ENCODE results near the gene GHITM. TPM values are rescaled to one million over a fixed set of nuclear protein-coding genes. Genes with fewer than 3 reads are reported as not detected.

GHITM gene
- polyA plus RNA-seq, 1 experiment = 204 TPM

DNA sequence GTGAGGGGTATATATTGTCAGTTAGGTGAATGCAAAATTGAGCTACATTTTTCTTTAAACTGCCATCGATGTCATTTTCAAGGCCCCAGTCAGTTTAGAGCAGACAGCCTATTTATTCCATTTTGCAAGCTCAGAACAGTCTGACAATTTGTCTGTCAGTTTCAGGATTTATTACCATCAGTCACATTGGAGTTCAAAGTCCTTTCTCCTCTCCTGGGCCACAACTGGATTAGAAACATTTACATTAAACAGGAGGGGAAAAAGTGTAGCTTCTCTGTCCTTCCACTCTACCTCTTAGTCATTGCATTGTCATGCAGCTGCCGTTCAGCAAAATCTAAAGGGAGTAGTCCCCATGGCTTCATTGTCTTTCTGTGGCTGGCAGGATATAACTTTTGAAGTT, 3.5 kb upstream of the GHITM start:
- Histone ChIP-seq H3K36me3 (ENCODE audit: control insufficient read depth, insufficient read depth, low read length) (no peaks in the 10 kb centered on the region), H3K27me3 (ENCODE audit: control insufficient read depth, insufficient read depth, low read length) (no peaks in the 10 kb centered on the region), H3K4me3 (ENCODE audit: low read depth, low read length) (no peak overlapping the region)
- ChIA-PET CTCF (no interaction called here), POLR2A (no interaction called here)
- TF ChIP-seq, protein P1, sequence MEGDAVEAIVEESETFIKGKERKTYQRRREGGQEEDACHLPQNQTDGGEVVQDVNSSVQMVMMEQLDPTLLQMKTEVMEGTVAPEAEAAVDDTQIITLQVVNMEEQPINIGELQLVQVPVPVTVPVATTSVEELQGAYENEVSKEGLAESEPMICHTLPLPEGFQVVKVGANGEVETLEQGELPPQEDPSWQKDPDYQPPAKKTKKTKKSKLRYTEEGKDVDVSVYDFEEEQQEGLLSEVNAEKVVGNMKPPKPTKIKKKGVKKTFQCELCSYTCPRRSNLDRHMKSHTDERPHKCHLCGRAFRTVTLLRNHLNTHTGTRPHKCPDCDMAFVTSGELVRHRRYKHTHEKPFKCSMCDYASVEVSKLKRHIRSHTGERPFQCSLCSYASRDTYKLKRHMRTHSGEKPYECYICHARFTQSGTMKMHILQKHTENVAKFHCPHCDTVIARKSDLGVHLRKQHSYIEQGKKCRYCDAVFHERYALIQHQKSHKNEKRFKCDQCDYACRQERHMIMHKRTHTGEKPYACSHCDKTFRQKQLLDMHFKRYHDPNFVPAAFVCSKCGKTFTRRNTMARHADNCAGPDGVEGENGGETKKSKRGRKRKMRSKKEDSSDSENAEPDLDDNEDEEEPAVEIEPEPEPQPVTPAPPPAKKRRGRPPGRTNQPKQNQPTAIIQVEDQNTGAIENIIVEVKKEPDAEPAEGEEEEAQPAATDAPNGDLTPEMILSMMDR (IDR thresholded peaks at IDR 0.05; ENCODE audit: insufficient read depth, low read depth, low read length) = no peak
- no peak for DNase-seq (ENCODE audit: low read depth)

DNA sequence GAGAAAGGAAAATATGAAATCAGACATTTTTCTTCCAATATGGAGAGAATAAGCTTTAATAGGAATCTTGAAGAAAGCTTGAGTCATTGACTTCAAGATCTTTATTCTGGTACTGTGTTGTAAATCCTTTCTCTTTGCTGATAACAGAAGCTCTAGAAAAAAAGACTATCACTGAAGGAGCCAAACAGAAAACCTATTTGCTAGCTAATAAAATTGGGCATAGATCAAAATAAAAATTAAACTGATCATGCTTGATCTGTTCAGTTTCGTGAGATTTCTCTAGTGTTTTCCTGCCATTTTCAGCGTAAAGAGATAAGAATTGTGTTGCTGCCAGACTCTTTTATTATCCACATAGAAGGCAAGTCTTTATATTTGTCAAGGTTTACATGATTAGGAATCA, 1.5 kb upstream of the GHITM start:
- POLR2A ChIA-PET = no interaction called here
- no peaks in the 10 kb centered on the region; the same call in 1 of the 2 replicates for H3K36me3 ChIP-seq (ENCODE audit: control insufficient read depth, insufficient read depth, low read length)
- no peaks in the 10 kb centered on the region for H3K27me3 ChIP-seq (ENCODE audit: control insufficient read depth, insufficient read depth, low read length)
- CTCF ChIA-PET = interaction anchor here (4.4 kb wide), 1 partner anchor 11 kb away, joined by 21 read pairs; no protein-coding TSS in a partner anchor
- no peak for DNase-seq (ENCODE audit: low read depth)
- TF ChIP-seq, protein P1 (IDR thresholded peaks at IDR 0.05; ENCODE audit: insufficient read depth, low read depth, low read length) = no peak
- no peak overlapping the region for H3K4me3 ChIP-seq (ENCODE audit: low read depth, low read length)

DNA sequence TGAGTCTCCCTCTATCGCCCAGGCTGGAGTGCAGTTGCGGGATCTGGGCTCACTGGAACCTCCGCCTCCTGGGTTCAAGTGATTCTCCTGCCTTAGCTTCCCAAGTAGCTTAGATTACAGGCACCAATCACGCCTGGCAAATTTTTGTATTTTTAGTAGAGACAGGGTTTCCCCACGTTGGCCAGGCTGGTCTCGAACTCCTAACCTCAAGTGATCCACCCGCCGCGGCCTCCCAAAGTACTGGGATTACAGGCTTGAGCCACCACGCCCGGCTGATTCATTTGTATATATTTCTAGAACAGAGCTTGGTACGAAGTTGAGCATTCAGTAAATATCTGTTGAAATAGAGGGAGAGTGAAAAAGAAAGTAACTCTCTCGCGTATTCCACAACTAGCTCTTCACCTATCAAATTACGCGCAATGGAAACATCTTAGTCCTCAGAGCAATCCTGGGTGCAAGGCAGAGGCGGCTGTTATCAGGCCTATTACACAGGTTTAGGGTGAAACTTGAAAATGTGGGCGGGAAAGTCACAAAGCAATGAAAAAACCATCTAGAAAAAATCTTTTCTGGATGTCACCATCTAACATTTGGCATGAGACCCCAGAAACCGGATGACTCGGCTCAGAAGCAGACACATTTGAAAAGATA, 707 bp upstream of the GHITM start:
- TF ChIP-seq, protein P1 (IDR thresholded peaks at IDR 0.05; ENCODE audit: insufficient read depth, low read depth, low read length) = no peak
- no peaks in the 10 kb centered on the region; the same call in 1 of the 2 replicates for H3K36me3 ChIP-seq (ENCODE audit: control insufficient read depth, insufficient read depth, low read length)
- no peak for DNase-seq (ENCODE audit: low read depth)
- no peaks in the 10 kb centered on the region for H3K27me3 ChIP-seq (ENCODE audit: control insufficient read depth, insufficient read depth, low read length)
- H3K4me3 ChIP-seq (ENCODE audit: low read depth, low read length) = peak overlapping the region; percentile 37
- ChIA-PET POLR2A (interaction anchor here (0.6 kb wide), 1 partner anchor 7 kb away, joined by 3 read pairs; no protein-coding TSS in a partner anchor), CTCF (interaction anchor here (0.6 to 4.4 kb wide), 3 partner anchors 10 to 925 kb away, joined by 3 to 21 read pairs (median 3); no protein-coding TSS in a partner anchor)

DNA sequence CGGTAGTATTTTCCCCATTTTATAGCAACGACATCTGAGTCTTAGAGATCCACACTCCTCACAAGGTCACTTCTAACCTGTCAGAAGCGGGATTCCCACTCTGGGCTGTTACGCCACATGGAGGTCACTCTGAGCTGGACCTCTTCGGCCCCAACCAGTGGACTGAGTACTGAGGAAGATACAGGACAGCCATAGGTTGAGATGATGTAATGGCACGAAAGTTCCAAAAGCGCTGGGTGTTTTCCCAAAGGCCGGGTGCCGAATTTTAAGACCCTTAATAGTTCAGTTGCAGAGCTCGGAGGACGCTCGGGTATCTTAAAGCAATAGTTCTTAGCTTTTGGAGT, 699 bp downstream of the GHITM start:
- no peak for DNase-seq (ENCODE audit: low read depth)
- POLR2A ChIA-PET = no interaction called here

DNA sequence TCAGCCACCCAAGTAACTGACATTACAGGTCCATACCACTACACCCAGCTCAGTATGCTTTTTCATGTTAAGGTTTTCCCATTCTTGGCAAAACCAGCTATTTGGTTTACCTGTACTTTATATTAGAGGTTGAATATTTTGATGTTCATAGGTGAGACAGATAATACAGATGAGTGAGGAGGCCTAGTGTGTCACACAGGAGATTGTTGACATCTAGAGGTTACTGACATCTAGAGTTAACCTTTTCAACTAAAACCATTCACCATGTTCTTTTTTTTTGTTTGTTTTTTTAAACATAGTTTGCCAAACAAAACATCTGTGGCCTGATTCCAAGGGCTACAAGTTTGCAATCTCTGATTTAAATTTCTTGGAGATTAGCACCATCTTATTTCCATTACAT, 8.0 kb downstream of the GHITM start:
- H3K4me3 ChIP-seq (ENCODE audit: low read depth, low read length) = no peak overlapping the region
- CTCF ChIA-PET = interaction anchor here (0.6 to 3.5 kb wide), 6 partner anchors 8 to 388 kb away, joined by 3 to 21 read pairs (median 6); partner anchors contain the start of gene GHITM
- H3K27me3 ChIP-seq (ENCODE audit: control insufficient read depth, insufficient read depth, low read length) = no peaks in the 10 kb centered on the region
- POLR2A ChIA-PET = no interaction called here
- DNase-seq (ENCODE audit: low read depth) = no peak
- TF ChIP-seq, protein P1 (IDR thresholded peaks at IDR 0.05; ENCODE audit: insufficient read depth, low read depth, low read length) = no peak
- peaks cover 12% of the 10 kb centered on the region for H3K36me3 ChIP-seq (ENCODE audit: control insufficient read depth, insufficient read depth, low read length)

More for the DNA sequence above, 699 bp downstream of the GHITM start:
- H3K4me3 ChIP-seq (ENCODE audit: low read depth, low read length) = peak overlapping the region; percentile 91
- TF ChIP-seq, protein P1 (IDR thresholded peaks at IDR 0.05; ENCODE audit: insufficient read depth, low read depth, low read length) = no peak
- no peaks in the 10 kb centered on the region for H3K27me3 ChIP-seq (ENCODE audit: control insufficient read depth, insufficient read depth, low read length)
- no peaks in the 10 kb centered on the region; the same call in 1 of the 2 replicates for H3K36me3 ChIP-seq (ENCODE audit: control insufficient read depth, insufficient read depth, low read length)
- CTCF ChIA-PET = interaction anchor here (4.4 kb wide), 1 partner anchor 9 kb away, joined by 21 read pairs; no protein-coding TSS in a partner anchor
